CD4-positive, alpha-beta T cell treated with Interleukin-6 for 4 hours (primary cell): ENCODE measurements around the gene PTPRN2.

Experiments used
- DNase-seq: peaks from one replicate; pipeline ENCODE4 v3.0.0-alpha.2; 2020; ENCODE audit warnings: mixed read lengths

PTPRN2 gene

DNA sequence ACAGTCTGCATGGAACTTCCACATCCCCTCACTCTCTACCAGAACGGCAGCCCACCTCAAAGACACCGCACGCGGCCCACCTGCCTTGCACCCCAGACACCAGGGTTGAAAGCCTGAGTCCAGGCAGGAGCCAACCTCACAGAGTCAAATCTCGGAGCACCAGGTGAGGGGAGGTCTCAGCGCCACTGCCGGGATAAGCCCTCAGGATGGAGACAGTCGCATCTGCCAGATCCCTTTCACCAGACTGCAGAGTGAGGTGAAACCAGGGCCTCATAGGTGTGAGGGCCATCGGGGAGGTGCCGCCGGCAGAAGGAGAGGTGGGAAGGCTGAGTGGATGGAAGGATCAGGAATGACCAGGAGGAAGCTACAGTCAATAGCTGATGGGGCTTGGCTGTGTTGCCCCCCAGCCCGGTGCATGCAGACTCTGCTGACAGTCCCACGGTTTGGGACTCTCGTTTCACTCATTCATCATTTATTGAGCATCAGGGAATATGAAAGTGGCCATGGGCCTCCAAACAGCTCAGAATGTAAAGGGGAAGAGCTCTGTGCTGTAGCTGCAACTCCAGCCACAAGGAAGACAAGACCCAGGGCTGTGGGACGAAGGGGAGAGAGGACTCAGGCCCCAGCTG lies 315.0 kb downstream of the PTPRN2 start:
- DNase-seq, result no peak

GRCh38 chr7:158272091-158272490 lies 315.5 kb downstream of the PTPRN2 start:
- no peak for DNase-seq

DNA sequence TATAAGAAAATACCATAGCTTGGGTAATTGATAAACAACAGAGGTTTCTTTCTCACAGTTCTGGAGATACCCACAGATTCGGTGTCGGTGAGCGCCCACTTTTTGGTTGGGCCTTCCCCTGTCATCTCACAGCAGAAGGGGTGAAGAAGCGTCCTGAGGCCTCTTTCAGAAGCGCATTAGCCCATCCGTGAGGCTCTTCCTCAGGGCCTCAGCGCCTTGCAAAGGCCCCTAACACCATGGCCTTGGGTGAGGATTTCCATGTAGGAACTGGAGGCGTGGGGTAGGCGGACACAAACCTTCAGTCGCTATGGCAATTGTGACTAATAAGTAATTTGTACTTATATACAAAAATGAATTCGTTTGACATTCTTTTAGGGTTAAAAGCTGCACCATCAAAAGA lies 316.0 kb downstream of the PTPRN2 start:
- DNase-seq, result no peak

DNA sequence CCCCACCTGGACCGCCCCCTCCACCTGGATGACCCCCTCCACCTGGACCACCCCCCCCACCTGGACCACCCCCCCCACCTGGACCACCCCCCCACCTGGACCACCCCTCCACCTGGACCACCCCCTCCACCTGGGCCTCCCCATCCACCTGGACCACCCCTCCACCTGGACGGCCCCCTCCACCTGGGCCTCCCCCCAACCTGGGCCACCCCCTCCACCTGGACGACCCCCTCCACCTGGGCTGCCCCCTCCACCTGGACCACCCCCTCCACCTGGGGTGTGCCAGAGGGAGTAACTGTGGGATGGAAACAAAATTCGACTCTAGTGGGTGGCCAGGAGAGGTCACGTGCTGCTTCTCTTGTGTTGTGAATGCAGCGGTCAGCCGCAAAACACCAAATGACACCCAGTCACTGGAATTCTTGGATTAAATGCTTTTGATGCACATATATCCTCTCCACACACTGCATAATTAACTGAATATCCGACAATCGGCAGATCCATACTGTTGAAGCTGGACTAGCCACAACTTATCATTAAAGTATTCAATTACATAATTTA lies 316.7 kb downstream of the PTPRN2 start:
- DNase-seq, result no peak

GRCh38 chr7:158270106-158270775 lies 317.4 kb downstream of the PTPRN2 start:
- DNase-seq, result no peak

DNA sequence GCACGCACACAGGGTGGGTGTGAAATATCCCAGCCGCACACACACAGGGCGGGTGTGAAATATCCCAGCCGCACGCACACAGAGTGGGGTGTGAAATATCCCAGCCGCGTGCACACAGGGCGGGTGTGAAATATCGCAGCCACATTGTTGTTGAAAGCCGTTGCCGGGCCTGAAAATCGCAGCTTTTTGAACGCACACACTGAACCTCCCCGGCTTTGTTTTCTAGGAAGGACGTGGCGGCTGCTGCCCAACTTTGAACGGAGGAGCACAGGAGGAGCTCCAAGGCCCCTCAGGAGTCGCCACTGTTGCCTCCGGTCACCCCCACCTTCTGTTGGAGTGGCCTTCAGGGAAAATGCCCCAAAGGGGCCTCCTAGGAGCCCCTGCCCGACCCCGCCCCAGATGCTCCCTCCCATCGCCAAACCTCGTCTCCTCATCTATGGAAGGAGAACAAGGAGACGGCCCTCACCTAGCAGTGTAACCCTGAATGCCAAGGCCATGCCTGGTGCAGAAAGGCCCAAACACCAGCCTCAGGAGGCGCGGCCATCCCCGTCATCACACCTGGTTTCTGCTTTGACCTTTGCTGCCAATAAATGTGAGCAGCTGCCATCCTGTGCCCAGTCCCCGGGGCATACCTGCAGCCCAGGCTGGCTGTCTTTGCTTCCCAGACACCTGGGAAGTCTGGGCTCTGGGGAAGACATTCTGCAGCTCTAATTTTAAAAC lies 318.6 kb downstream of the PTPRN2 start:
- DNase-seq, result no peak

- no peak for DNase-seq
Observed at GRCh38 chr7:158267742-158268435, 319.7 kb downstream of the PTPRN2 start.

DNA sequence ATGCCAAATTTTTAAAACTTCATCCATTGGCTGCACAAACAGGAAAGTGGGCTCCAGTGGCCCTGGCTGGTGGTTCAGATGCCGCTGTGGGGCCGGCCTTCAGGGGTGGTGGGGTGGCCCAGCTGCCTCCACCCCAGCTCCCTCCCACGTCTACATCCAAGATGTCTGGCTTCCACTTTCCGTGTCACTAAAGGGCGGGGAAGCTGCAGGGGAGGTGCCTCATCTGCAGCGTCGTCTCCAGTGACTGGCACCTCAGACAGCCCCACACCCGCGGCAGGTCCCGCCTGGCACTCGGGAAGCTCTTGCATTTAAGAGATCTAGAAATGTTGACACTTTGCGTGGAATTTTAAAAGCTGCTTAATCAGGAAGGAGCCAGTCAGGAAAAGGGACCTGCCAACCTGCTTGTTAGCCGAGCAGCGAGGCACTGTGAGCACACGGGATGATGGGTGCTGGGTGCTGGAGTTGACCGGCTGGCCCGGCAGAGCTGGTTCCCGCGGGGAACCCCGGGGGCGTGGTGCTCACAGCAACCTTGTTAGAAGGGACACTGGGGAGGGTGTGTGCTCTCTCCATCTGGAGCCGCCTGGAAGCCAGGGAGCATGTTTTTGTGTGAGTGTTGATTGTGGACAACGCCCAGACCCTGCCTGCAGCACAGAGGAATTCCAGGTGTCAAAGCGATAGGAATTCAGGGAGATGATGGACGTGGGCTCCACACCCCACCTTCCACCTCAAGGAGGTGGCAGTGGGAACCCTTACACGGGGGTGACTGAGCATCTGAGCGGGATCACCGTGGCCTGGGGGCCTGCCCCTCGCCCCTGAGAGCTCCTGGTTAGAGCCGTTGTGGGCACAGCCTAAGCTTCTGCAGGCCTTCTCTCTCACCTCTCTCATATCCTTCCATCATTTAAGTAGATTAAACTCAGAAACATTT lies 320.5 kb downstream of the PTPRN2 start:
- DNase-seq, result no peak

DNA sequence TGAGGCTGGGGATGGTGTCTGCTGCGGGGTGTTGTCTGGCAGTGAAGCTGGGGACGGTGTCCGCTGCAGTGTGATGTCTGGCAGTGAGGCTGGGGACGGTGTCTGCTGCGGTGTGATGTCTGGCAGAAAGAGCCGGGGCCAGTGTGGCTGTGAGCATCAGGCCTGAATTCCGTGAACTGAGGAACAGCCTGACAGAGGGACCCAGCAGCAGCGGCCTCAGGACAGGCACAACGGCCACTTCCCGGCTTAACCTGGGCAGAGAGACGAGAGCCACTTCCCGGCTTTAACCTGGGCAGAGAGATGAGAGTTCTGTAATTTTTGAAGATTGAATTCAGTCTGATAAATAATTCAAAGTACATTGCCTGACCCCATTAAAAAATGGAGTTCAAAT lies 321.2 kb downstream of the PTPRN2 start:
- no peak for DNase-seq

DNA sequence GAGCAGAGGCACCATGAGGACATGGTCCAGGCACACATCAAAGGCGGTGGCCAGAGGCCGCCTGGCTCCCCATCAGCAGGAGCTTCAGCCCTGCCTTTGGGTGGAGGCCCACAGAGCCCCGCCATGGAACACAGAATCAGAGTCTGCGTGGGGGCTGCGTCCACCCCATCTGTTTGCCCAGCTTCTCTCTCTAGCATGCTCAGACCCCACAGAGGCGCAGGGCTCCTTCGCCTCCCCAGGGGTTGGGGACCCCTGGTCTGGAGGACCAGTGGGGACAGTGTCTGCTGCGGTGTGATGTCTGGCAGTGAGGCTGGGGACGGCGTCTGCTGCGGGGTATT lies 321.9 kb downstream of the PTPRN2 start:
- DNase-seq, result no peak

GRCh38 chr7:158264881-158265742 lies 322.5 kb downstream of the PTPRN2 start:
- no peak for DNase-seq

DNA sequence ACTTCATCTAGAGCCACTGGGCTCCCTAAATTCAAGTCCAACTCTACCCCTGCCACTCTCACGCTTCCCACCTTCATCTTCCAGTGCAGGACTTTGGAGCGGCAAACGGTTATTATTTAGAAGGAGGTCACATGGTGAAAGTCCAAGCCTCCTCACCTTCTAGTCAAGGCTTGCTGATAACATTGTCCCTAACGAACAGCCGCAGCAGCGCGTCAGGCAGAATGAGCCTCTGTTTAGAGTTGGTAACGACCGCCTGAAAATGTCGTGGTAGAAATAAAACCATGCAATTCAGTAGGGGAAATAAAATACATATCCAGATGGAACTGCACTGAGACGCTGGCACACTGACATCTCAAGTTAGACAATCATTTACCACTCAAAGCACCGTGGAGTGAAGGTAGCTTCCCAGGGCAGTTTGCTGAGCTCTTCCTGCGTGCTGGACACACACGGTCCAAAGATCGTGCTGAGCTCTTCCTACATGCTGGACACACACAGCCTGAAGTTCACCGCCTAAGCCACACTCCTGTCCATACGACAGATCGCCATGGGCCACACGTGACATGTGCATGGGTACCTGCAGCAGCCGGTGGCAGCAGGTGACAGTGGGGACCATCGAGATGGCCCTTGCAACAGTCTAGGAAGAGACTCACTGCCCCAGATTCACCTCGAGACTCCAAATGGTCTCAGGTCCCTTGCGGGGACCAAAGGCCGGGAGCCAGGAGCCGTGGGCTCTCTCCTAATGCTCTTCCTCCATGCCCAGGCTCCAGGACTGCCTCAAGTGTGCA lies 323.5 kb downstream of the PTPRN2 start:
- no peak for DNase-seq

GRCh38 chr7:158263110-158263963 lies 324.3 kb downstream of the PTPRN2 start:
- no peak for DNase-seq

DNA sequence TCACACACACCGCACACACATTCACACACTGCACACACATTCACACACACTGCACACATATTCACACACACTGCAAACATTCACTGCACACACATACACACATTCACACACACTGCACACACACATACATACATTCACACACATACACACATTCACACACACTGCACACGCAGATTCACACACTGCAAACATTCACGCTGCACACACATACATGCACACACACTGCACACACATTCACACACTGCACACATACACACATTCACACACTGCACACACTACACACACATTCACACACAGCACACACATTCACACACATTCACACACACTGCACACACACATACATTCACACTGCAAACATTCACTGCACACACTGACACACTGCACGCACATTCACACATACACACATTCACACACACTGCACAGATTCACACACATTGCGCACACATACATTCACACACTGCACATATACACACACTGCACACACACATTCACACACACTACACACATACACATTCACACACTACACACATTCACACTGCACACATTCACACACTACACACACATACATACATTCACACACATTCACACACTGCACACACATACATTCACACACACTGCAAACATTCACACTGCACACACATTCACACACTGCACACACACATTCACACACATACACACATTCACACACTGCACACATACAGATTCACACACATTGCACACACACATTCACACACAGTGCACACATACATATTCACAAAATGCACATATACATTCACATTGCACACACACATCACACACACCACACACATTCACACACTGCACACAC lies 325.1 kb downstream of the PTPRN2 start:
- DNase-seq, result no peak

GRCh38 chr7:158261362-158262235 lies 326.0 kb downstream of the PTPRN2 start:
- DNase-seq, result no peak

GRCh38 chr7:158260567-158261361 lies 326.9 kb downstream of the PTPRN2 start:
- no peak for DNase-seq
